IPS-20b (cell line): ENCODE data around the gene FCRLA.
A peak's percentile ranks its signal among the peaks of the same experiment; 100 is the strongest.

Source experiments
- H3K27ac ChIP-seq: one replicate; pipeline ENCODE4 v1.5.1; 2013; ENCODE audit warnings: low read length
- H3K27me3 ChIP-seq: 2 replicates; pipeline ENCODE4 v1.6.1; 2013; ENCODE audit warnings: mild to moderate bottlenecking, low read length, inconsistent platforms; ENCODE audit not compliant: insufficient read depth
- H3K36me3 ChIP-seq: 2 replicates; pipeline ENCODE4 v1.6.1; 2013; ENCODE audit warnings: low read depth, mild to moderate bottlenecking, inconsistent platforms, low read length, moderate library complexity; ENCODE audit not compliant: insufficient read depth
- H3K4me1 ChIP-seq: 2 replicates; pipeline ENCODE4 v1.6.1; 2013; ENCODE audit warnings: mild to moderate bottlenecking, control low read depth, inconsistent platforms, low read length, moderate library complexity; ENCODE audit not compliant: insufficient read depth
- H3K4me3 ChIP-seq: 2 replicates; pipeline ENCODE4 v1.5.1; 2013; ENCODE audit warnings: mild to moderate bottlenecking, low read length, inconsistent platforms
- H3K9ac ChIP-seq: 2 replicates; pipeline ENCODE4 v1.6.1; 2013; ENCODE audit warnings: low read depth, mild to moderate bottlenecking, inconsistent platforms, low read length, moderate library complexity
- H3K9me3 ChIP-seq: 2 replicates; pipeline ENCODE4 v1.6.1; 2013; ENCODE audit warnings: mild to moderate bottlenecking, low read depth, low read length, inconsistent platforms; ENCODE audit not compliant: insufficient read depth

Gene FCRLA

DNA sequence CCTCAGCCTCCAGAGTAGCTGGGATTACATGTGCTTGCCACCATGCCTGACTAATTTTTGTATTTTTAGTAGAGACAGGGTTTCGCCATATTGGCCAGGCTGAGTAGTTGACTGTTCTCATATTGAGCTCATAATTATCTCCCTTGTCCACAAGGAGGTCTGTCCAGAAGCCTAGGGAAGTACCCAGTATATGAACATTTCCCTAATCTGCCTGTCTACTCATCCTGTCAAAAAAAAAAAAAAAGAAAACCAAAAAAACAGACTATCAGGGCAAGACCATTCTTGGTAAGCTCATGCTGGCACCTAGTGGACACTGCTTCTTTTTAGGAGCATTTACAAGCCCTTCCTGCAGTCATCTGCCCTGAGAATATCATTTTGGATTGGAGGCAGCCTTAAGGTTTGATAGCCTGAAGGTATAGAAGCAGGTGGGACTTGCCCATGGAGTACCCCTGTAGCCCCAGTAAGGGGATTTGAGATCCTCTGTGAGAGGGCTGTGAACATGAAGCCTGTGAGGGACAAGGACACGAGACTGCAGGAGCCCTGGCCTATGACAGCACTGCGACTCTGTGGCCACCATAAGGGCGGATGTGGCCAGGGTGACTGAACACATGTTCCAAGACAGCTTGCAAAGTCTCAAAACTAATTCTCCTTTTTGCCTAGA lies 31.7 kb downstream of the FCRLA start:
- H3K36me3 ChIP-seq: no peaks in the 10 kb centered on the region
- H3K4me1 ChIP-seq: peaks cover 18% of the 10 kb centered on the region
- no peak overlapping the region for H3K4me3 ChIP-seq
- H3K27ac ChIP-seq: no peak overlapping the region
- no peak overlapping the region for H3K9ac ChIP-seq
- H3K9me3 ChIP-seq: no peaks in the 10 kb centered on the region
- no peaks in the 10 kb centered on the region for H3K27me3 ChIP-seq

DNA sequence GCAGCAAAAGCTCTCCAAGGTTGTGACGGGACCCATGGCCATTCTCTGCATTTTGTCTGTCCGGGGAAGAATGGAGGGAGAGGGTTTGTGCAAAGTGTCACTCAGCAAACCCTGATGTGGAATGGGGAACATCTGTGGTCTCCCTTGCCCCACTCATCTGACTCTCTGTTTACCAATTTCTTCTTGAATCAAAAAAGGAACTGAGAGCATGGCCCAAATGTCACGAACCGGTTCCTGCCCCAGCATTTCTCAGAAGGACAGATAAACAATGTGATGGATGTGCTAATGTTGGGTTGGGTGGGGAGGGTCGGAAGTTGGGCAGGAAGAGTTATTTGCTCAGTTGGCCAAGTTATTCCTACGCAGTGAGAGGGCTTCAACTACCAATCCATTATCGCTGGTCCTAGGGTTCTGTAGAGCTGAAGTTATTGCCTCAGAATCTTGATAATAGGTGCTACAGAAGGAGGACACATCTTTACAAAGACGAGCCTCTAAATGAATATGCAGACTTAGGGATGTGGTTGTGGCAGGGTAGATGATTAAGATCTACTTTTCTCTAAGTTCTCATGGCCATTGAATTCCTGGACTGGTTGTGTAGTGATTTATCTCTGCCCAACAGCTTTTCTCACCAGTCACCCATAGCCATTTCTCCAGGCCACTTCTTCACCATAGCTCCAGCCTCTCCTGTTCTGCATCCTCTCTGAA lies 33.0 kb downstream of the FCRLA start:
- H3K4me1 ChIP-seq: peaks cover 18% of the 10 kb centered on the region
- no peak overlapping the region for H3K4me3 ChIP-seq
- no peak overlapping the region for H3K9ac ChIP-seq
- H3K9me3 ChIP-seq: no peaks in the 10 kb centered on the region
- no peaks in the 10 kb centered on the region for H3K36me3 ChIP-seq
- H3K27me3 ChIP-seq: no peaks in the 10 kb centered on the region
- H3K27ac ChIP-seq: no peak overlapping the region

DNA sequence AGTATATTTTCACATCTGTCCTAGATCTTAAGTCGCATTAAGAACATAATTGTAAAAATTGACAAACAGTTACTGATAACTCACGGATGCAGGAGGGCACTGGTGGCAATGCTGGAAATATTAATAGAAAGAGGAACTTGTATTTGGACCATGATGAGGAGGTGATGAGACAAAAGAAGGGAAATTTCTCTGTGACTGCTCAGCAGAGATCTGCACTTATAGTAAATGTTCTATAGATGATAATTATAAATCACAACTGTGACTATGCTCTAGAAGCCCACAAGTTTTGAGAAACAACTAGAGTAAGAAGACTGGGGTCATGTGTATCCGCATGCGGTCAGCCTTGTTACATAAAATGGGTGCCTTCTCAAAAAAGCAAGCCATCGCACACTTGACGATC lies 33.9 kb downstream of the FCRLA start:
- Histone ChIP-seq H3K9ac (no peak overlapping the region), H3K27ac (no peak overlapping the region), H3K4me1 (peaks cover 16% of the 10 kb centered on the region), H3K27me3 (no peaks in the 10 kb centered on the region), H3K9me3 (no peaks in the 10 kb centered on the region), H3K36me3 (no peaks in the 10 kb centered on the region), H3K4me3 (no peak overlapping the region)

DNA sequence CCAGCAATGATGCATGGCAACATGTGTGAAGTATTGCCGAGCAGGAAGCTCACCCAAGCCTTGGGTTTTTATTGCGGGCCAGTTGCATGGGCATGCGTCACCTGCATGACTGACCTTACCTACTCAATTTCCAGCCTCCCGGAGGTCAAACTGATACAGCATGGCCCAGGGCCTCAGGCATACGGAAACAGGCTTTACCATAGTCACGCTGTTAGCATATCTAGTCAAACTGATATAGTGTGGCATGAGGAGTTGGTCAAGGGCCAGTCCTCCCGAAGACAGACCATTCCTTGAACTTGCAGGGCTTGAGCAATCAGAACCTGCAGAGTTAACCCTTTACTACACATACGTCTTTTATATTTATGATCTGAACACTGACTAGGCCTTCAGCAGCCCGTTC lies 36.2 kb downstream of the FCRLA start:
- H3K27ac ChIP-seq: no peak overlapping the region
- H3K4me1 ChIP-seq: peaks cover under 1% of the 10 kb centered on the region; the same call in 1 of the 2 replicates
- no peaks in the 10 kb centered on the region for H3K36me3 ChIP-seq
- H3K9me3 ChIP-seq: no peaks in the 10 kb centered on the region
- H3K9ac ChIP-seq: no peak overlapping the region
- no peaks in the 10 kb centered on the region; the same call in 1 of the 2 replicates for H3K27me3 ChIP-seq
- no peak overlapping the region for H3K4me3 ChIP-seq

DNA sequence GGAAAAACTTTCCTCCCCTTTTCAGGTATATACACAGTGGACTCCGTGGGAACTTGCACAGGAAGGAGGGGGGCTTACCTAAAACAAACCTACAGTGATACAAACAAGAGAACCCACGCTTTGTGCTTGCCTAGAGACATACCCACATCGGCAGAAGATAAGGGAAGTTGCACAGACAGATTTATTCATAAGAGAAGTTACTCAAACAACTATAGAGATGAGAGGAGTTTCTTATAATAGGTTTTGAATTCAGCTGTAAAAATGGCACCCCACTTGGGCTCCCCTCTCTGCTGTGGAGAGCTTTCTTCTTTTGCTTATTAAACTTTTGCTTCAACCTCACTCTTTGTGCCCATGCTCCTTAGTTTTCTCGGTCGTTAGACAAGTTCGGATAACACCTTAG lies 40.8 kb downstream of the FCRLA start:
- Histone ChIP-seq H3K27me3 (no peaks in the 10 kb centered on the region; the same call in 1 of the 2 replicates), H3K4me1 (peaks cover 5% of the 10 kb centered on the region; the same call in 1 of the 2 replicates), H3K4me3 (no peak overlapping the region), H3K9ac (no peak overlapping the region), H3K9me3 (no peaks in the 10 kb centered on the region), H3K27ac (no peak overlapping the region), H3K36me3 (peaks cover 19% of the 10 kb centered on the region)

DNA sequence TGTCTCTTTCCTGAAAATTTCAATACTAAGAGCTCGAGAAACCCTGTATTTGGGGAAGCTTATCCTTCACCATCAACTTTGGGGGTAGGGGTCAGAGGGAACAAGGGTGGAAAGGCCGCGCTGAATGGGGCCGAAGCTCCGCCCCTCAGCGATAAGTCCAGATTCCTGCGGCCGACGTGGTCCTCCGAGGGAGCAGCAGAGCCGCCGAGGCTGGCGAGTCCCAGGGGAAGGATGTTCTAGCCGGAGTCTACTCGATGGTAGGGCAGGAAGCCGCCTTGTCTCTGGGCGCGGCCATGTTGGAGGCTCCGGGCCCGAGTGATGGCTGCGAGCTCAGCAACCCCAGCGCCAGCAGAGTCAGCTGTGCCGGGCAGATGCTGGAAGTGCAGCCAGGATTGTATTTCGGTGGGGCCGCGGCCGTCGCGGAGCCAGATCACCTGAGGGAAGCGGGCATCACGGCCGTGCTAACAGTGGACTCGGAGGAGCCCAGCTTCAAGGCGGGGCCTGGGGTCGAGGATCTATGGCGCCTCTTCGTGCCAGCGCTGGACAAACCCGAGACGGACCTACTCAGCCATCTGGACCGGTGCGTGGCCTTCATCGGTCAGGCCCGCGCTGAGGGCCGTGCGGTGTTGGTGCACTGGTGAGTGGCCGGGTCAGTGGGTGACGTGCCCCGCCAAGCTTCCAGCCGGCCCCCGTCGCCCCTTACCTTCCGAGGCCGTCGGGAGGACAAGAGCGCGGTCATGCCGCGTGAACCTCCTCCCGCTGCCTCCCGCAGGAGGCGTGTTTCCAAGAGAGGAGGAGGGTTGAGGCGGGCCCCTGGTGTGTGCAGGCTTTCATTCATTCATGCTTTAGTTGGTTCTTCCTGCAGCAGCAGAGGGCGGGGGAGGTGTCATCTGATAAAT lies 42.7 kb downstream of the FCRLA start, which contains the start of gene DUSP12:
Gene DUSP12, plus strand, starts transcription at position 278 of the 899 bp plus-strand sequence. Its CDS starts 16 bp downstream, at position 294.
- Histone ChIP-seq H3K27ac (peak within 1 kb of the TSS; percentile 59), H3K9me3 (no peaks in the 10 kb centered on the region), H3K4me3 (peak within 1 kb of the TSS; percentile 84), H3K36me3 (peaks cover 38% of the 10 kb centered on the region), H3K9ac (peak within 1 kb of the TSS; percentile 91), H3K4me1 (peaks cover 5% of the 10 kb centered on the region; the same call in 1 of the 2 replicates), H3K27me3 (no peaks in the 10 kb centered on the region; the same call in 1 of the 2 replicates)

DNA sequence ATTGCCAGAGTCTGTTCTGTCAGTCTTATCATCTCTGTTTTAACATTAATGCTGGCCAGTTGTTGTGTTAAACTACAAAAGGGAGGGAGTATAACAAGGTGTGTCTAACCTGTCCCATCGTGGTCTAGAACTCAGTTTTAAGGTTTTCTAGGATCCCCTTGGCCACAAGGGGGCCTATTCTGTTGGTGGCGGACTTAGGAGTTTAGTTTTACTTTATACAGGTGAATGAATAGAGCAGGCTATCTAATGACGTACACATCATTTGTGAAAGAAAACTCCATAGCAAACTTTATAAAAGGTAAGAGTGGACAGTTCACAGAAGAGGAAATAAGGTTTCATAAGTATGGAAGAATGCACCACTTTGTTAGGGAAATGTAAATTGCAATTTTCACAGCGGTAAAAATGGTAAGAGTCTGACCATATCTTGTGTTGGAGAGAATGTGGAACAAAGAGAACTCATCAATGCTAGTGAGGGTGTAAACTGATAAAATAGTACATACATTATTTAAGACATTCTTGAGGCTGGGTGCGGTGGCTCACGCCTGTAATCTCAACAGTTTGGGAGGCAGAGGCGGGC lies 56.6 kb downstream of the FCRLA start:
- H3K9me3 ChIP-seq: no peaks in the 10 kb centered on the region
- no peak overlapping the region for H3K27ac ChIP-seq
- H3K9ac ChIP-seq: no peak overlapping the region
- peaks cover 5% of the 10 kb centered on the region; the same call in 1 of the 2 replicates for H3K27me3 ChIP-seq
- H3K36me3 ChIP-seq: peaks cover 2% of the 10 kb centered on the region
- no peak overlapping the region for H3K4me3 ChIP-seq
- no peaks in the 10 kb centered on the region for H3K4me1 ChIP-seq
